Testis (tissue), 3 donors: ENCODE results near the gene ADAR. TPM values are rescaled to one million over a fixed set of nuclear protein-coding genes. Genes with fewer than 3 reads are reported as not detected.

Experiments used
- DNase-seq: peaks from one replicate; pipeline ENCODE4 v3.0.0-alpha.2; 2019
- H3K27ac ChIP-seq, 2 donors: fragments of 200-600 bp; sonication (generic); one replicate each; pipeline ENCODE4 v1.5.1; 2019
- H3K27me3 ChIP-seq: fragments of 200-600 bp; sonication (generic); one replicate; pipeline ENCODE4 v1.5.1; 2019
- H3K36me3 ChIP-seq: fragments of 200-600 bp; sonication (generic); one replicate; pipeline ENCODE4 v1.5.1; 2017; ENCODE audit warnings: low read depth; ENCODE audit errors: missing control alignments
- H3K4me1 ChIP-seq: fragments of 200-600 bp; sonication (generic); one replicate; pipeline ENCODE4 v1.5.1; 2019
- H3K4me3 ChIP-seq, 2 donors: fragments of 200-600 bp; sonication (generic); one replicate each; pipeline ENCODE4 v1.5.1; 2017 to 2019
- H3K9me3 ChIP-seq: fragments of 200-600 bp; sonication (generic); one replicate; pipeline ENCODE4 v1.5.1; 2017
- CTCF ChIP-seq, 3 experiments: fragments of 450-650 bp in 2 of 3; fragments of 200-600 bp in 1 of 3; sonication (generic) in 1 of 3; IDR thresholded peaks; one replicate each; pipeline ENCODE4 v1.5.1; 2016 to 2019; ENCODE audit warnings: antibody characterized with exemption in 3 of 3, mild to moderate bottlenecking in 2 of 3, moderate library complexity in 1 of 3
- POLR2A ChIP-seq: fragments of 450-650 bp; IDR thresholded peaks from one replicate; pipeline ENCODE4 v1.6.1; 2017; ENCODE audit warnings: antibody characterized with exemption, mild to moderate bottlenecking, moderate library complexity
- WGBS, 2 donors: methylation state at CpG; one replicate each; pipeline ENCODE4 v1.1.5; 2018; 5-methylcytosine and 5-hydroxymethylcytosine counted together
- intact Hi-C: fragments of 100-400 bp; cut with DNase I; formaldehyde crosslinking; loops from one replicate; pipeline ENCODE4 v1.15.1; 2023; ENCODE audit warnings: low total_unique reads
- polyA plus RNA-seq: library from polyadenylated mRNA; stranded (reverse); fragments of 350-450 nt; fragmentation: Illumina TruSeq; extraction: RNeasy Lipid Tissue Mini Kit (QIAGEN cat#74804); gene quantifications from one replicate; pipeline ENCODE4 v1.2.3, GENCODE V29; 2014; ENCODE audit warnings: low read depth, low replicate concordance; ENCODE audit not compliant: insufficient read depth
- total RNA-seq, 2 donors: library from RNA; depleted of rRNA; stranded (reverse); fragments of >200 nt; gene quantifications; one replicate each; pipeline ENCODE4 v1.2.3, GENCODE V29; 2016

ADAR gene
- total and polyA plus RNA-seq, 3 donors from 2014 or later, result 94.4 to 181 (median 168) TPM

GRCh38 chr1:154641534-154641933 is 33.5 kb upstream of the ADAR start:
- H3K4me3 ChIP-seq, result no peak overlapping the region
- H3K9me3 ChIP-seq, result no peaks in the 10 kb centered on the region
- 90 to 96% methylated on average over 1 of the region's 1 CpG for WGBS, 2 donors
- no peak for DNase-seq
- intact Hi-C loops, result no loop called here
- TF ChIP-seq CTCF (IDR thresholded peaks at IDR 0.05) (no peak), POLR2A (no peak)
- H3K27ac ChIP-seq, result no peak overlapping the region
- H3K4me1 ChIP-seq, result no peaks in the 10 kb centered on the region
- H3K27me3 ChIP-seq, result no peaks in the 10 kb centered on the region
- no peaks in the 10 kb centered on the region for H3K36me3 ChIP-seq

- Histone ChIP-seq H3K4me1 (no peaks in the 10 kb centered on the region), H3K27me3 (no peaks in the 10 kb centered on the region), H3K4me3 (no peak overlapping the region), H3K36me3 (no peaks in the 10 kb centered on the region), H3K9me3 (no peaks in the 10 kb centered on the region), H3K27ac (no peak overlapping the region)
- intact Hi-C loops, result no loop called here
- no peak for DNase-seq
- no peak for TF ChIP-seq CTCF (IDR thresholded peaks at IDR 0.05)
- TF ChIP-seq POLR2A, result no peak
These were observed 31.9 kb upstream of the ADAR start for GRCh38 chr1:154639876-154640275.

- no peak overlapping the region for H3K27ac ChIP-seq
- no peak for DNase-seq
- no peaks in the 10 kb centered on the region for H3K9me3 ChIP-seq
- H3K27me3 ChIP-seq, result no peaks in the 10 kb centered on the region
- 65 to 72% methylated on average over 2 of the region's 2 CpGs for WGBS, 2 donors
- H3K4me1 ChIP-seq, result no peaks in the 10 kb centered on the region
- TF ChIP-seq CTCF (IDR thresholded peaks at IDR 0.05), result no peak
- no peak for TF ChIP-seq POLR2A
- H3K36me3 ChIP-seq, result no peaks in the 10 kb centered on the region
- intact Hi-C loops, result no loop called here
- no peak overlapping the region for H3K4me3 ChIP-seq
These were observed 27.2 kb upstream of the ADAR start for GRCh38 chr1:154635171-154635570.

- Histone ChIP-seq H3K27ac (no peak overlapping the region), H3K4me1 (peaks cover 10% of the 10 kb centered on the region), H3K36me3 (no peaks in the 10 kb centered on the region), H3K27me3 (no peaks in the 10 kb centered on the region), H3K4me3 (no peak overlapping the region), H3K9me3 (no peaks in the 10 kb centered on the region)
- intact Hi-C loops, result no loop called here
- TF ChIP-seq CTCF (IDR thresholded peaks at IDR 0.05) (no peak), POLR2A (no peak)
- 0% methylated on average over 1 of the region's 1 CpG; no CpG with 5 or more reads in 1 of the 2 donors for WGBS, 2 donors
- no peak for DNase-seq
These were observed 21.7 kb upstream of the ADAR start for GRCh38 chr1:154629675-154630073.

- no peak for DNase-seq
- Histone ChIP-seq H3K27me3 (no peaks in the 10 kb centered on the region), H3K36me3 (no peaks in the 10 kb centered on the region), H3K27ac (no peak overlapping the region), H3K9me3 (no peaks in the 10 kb centered on the region), H3K4me3 (no peak overlapping the region), H3K4me1 (peaks cover 10% of the 10 kb centered on the region)
- 89 to 92% methylated on average over 1 of the region's 1 CpG for WGBS, 2 donors
- TF ChIP-seq POLR2A (no peak), CTCF (IDR thresholded peaks at IDR 0.05) (no peak)
- intact Hi-C loops, result no loop called here
These were observed 21.2 kb upstream of the ADAR start for GRCh38 chr1:154629061-154629674.
